Heart left ventricle (tissue), 13 donors: Measurements from ENCODE around the gene TNS3.

Experiments
- CTCF ChIP-seq, 12 donors: fragments of 200-600 bp; sonication (generic) in 4 of 12; IDR thresholded peaks; one replicate each; pipeline versions ENCODE4 v1.5.0 to v1.8.0; 2018 to 2022; ENCODE audit warnings: antibody characterized with exemption in 12 of 12, mild to moderate bottlenecking in 5 of 12
- POLR2A ChIP-seq, 2 donors: fragments of 450-650 bp; IDR thresholded peaks; one replicate each; pipeline ENCODE4 v1.6.1; 2017; ENCODE audit warnings: antibody characterized with exemption in 2 of 2, mild to moderate bottlenecking in 2 of 2, moderate library complexity in 2 of 2
- donor health status: ischemic (EF 13 %, LVEDD 7.1; RV severe dilation, severe dysfunction).
- donor health status: DM: no; HTN: yes; CAD: no.
- donor health status: DM: no; HTN: no; CAD: no.
- donor health status: ischemic (EF 25% LVEDD 6.9; RV normal size, moderate dysfunction).
- donor health status: ischemic (EF 25% LVEDD 5.7; RV mildly dilated, moderate dysfunction).
- donor health status: ischemic (EF 35%, LVEDD 5.7; RV mildly dilated, moderate dysfunction).
- donor health status: nonischemic (EF 11% LVEDD 7.7; RV severe dilation, severe dysfunction).
- donor health status: DM: yes; HTN: yes; CAD: no.
- donor health status: PGD.
- donor health status: ischemic (EF 29% LVEDD 5.4; RV normal size, mild dysfunction).
- donor health status: nonischemic (EF 23%, LVEDD 6.1; RV moderate dilation, normal function).

GRCh38 chr7:47226696-47227095 lies 355.2 kb downstream of the TNS3 start:
- TF ChIP-seq POLR2A (IDR thresholded peaks at IDR 0.05) (no peak), CTCF (IDR thresholded peaks at IDR 0.05) (no peak)
